ENCODE data around the gene TBCB. TPM values are rescaled to one million over a fixed set of nuclear protein-coding genes. Genes with fewer than 3 reads are reported as not detected.

The TBCB gene
- total RNA-seq, 4 donors from 2014 or later: 57.2 to 143 (median 104) TPM

DNA sequence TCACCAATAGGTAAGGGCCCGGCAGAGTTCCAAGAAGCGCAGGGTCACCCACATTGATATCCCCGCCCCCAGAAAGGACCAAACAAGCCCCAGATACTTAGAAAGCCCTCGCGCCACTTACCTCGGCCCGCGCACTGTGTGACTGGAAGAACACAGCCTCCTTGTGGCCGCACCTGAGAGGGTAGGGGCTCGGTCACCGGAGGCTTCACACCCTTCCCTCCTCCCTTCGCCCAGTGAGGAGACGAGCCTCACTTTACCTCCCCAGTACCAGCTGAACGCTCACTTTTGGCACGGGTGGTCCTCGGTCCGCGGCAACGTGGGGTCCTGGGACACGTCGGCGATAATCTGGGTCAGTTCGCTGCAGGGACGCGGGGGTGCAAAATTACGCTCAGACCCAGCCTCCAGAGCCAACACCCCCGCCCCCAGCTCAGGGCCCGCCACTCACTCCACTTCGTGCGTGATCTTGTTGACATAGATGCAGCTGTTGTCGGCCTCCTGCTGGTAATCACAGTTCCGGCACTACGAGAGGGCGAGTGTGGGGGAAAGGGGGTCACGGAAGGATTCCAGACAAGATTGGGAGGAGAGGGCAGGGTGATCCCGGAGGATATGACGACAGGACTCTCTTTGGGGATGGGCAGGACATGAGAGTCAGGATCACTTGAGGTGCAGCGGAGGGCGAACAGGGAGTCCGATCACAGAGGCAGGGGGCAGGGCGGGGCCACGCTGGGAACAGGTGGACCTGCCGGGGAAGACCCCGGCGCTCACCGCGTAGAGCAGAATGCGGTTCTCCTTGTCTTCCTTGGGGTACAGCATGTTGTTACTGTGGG, 1.2 kb upstream of the TBCB start:
- DNase-seq: peak; percentile 34 to 49
- intact Hi-C loops (cut with DNase I): loop anchor here (5.0 kb wide), 1 partner anchor 57 kb away; no protein-coding TSS in a partner anchor
- Histone ChIP-seq H3K9me3 (no peaks in the 10 kb centered on the region), H3K4me3 (replicated peaks in 1 of 3) (peak overlapping the region; percentile 13 to 87 (median 60)), H3K27me3 (no peaks in the 10 kb centered on the region), H3K4me1 (peaks cover 15 to 16% of the 10 kb centered on the region in 2 donors), H3K27ac (peak overlapping the region; percentile 24 to 84 (median 68)), H3K36me3 (peaks cover 12 to 23% of the 10 kb centered on the region in 2 donors)
- 4 to 9% methylated on average over 24 to 47 of the region's 48 CpGs for WGBS, 2 donors
- TF ChIP-seq CTCF (IDR thresholded peaks at IDR 0.05) (no peak), POLR2A (IDR thresholded peaks at IDR 0.05) (no peak)

DNA sequence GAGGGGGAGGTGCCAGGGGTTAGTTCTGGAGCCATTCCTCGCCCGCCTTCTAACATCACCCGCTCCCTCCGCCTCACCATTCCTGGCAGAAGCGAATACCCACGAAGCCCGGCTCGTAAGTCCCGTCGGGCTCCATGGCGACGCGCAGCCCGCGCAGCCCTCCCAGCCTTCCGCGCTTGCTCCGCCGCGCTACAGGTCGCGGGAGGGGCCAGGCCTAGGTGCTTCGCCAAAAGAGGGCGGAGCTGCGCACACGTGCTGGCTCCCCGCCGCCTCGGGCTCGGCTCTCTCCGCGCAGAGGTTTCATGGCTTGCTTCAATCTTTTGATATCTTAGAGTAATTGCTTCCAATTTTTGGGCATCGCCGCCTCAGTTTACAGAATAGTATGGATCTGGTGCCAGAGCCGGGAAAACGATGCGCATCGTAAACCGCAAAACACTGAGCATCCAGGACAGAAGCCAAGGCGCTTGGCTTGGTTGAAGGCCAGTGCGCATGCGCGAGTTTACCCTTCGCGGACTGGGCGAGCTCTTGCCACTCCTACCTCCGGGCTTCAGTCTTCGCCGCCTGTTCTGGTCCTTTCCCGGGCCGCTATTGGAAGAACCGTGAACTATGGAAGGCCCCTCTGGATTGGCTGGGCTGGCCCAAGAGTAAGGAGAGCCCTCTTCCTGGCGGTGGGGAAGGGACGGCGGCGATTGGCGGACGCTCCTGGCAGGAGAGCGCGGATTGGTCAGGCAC, 381 bp upstream of the TBCB start, which contains the start of gene POLR2I:
POLR2I (minus strand) TSS at position 155 of the 732 bp plus-strand sequence; CDS start at position 136, 19 bp downstream.
- WGBS, 2 donors: 0 to 1% methylated on average over 32 to 34 of the region's 60 CpGs
- peak; percentile 99 for DNase-seq
- Histone ChIP-seq H3K36me3 (peaks cover 12 to 23% of the 10 kb centered on the region in 2 donors), H3K4me3 (replicated peaks in 1 of 3) (peak within 1 kb of the TSS; percentile 13 to 87 (median 60)), H3K4me1 (peaks cover 15 to 16% of the 10 kb centered on the region in 2 donors), H3K27me3 (no peaks in the 10 kb centered on the region), H3K27ac (peak within 1 kb of the TSS; percentile 24 to 84 (median 68)), H3K9me3 (no peaks in the 10 kb centered on the region)
- intact Hi-C loops (cut with DNase I): loop anchor here (5.0 kb wide), 1 partner anchor 58 kb away; no protein-coding TSS in a partner anchor
- TF ChIP-seq CTCF (IDR thresholded peaks at IDR 0.05): no peak
- TF ChIP-seq POLR2A (IDR thresholded peaks at IDR 0.05): peak in 1 of 2 donors; percentile 71

GRCh38 chr19:36116344-36116637, 1.0 kb downstream of the TBCB start:
- 90 to 93% methylated on average over 1 of the region's 1 CpG for WGBS, 2 donors
- no peak for DNase-seq
- peaks cover 12 to 18% of the 10 kb centered on the region in 2 donors for H3K36me3 ChIP-seq
- peaks cover 15 to 16% of the 10 kb centered on the region in 2 donors for H3K4me1 ChIP-seq
- peak overlapping the region in 1 of 3 donors; percentile 47 for H3K4me3 ChIP-seq (replicated peaks in 1 of 3)
- TF ChIP-seq CTCF (IDR thresholded peaks at IDR 0.05): no peak
- TF ChIP-seq POLR2A (IDR thresholded peaks at IDR 0.05): no peak
- intact Hi-C loops (cut with DNase I): no loop called here
- H3K27me3 ChIP-seq: no peaks in the 10 kb centered on the region
- no peak overlapping the region for H3K27ac ChIP-seq
- no peaks in the 10 kb centered on the region for H3K9me3 ChIP-seq

- DNase-seq: no peak
- TF ChIP-seq CTCF (IDR thresholded peaks at IDR 0.05): no peak
- TF ChIP-seq POLR2A (IDR thresholded peaks at IDR 0.05): no peak
- H3K4me1 ChIP-seq: peaks cover 7 to 8% of the 10 kb centered on the region in 2 donors
- 91% methylated on average over 25 to 26 of the region's 26 CpGs for WGBS, 2 donors
- no peak overlapping the region for H3K4me3 ChIP-seq (replicated peaks in 1 of 3)
- H3K27me3 ChIP-seq: no peaks in the 10 kb centered on the region
- intact Hi-C loops (cut with DNase I): no loop called here
- no peak overlapping the region for H3K27ac ChIP-seq
- H3K36me3 ChIP-seq: peaks cover 1 to 20% of the 10 kb centered on the region in 2 donors
- no peaks in the 10 kb centered on the region for H3K9me3 ChIP-seq
Measured at GRCh38 chr19:36120092-36120983, 5.1 kb downstream of the TBCB start.
